ENCODE measurements around the gene TRIM32.

- TF ChIP-seq CTCF (conservative IDR thresholded peaks at IDR 0.05): no peak
- TF ChIP-seq EZH2 (IDR thresholded peaks at IDR 0.05; ENCODE audit: low read depth): no peak
Measured at GRCh38 chr9:116715751-116716150, 28.6 kb downstream of the TRIM32 start.

Measured in PC-9 (cell line).